Measurements from ENCODE around the gene TAB2.
"Not testable (repeated sequence)": the region's sequence is repeated elsewhere in the genome, so short reads cannot be mapped to it uniquely, and the experiment has no call there.

The TAB2 gene

DNA sequence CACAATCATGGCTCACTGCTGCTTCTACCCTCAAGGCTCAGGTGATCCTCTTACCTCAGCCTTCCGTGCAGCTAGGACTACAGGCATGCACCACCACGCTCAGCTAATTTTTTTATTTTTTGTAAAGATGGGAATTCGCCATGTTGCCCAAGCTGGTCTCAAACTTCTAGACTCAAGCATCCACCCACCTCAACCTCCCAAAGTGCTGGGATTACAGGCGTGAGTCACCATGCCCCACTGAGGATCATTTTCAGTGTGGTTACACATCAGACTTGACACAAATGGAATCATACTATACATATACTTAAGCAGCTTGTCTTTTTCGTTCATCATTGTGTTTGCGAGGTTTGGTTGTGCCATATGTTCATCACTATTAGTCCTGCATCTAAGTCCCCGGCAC lies 140.7 kb downstream of the TAB2 start:
- Histone ChIP-seq H3K4me2 (no peak overlapping the region), H3K27ac (no peak overlapping the region)

GRCh38 chr6:149458806-149459205 lies 141.3 kb downstream of the TAB2 start:
- no peak overlapping the region for H3K27ac ChIP-seq
- H4K20me1 ChIP-seq: peaks cover 58% of the 10 kb centered on the region
- peaks cover 100% of the 10 kb centered on the region for H3K36me3 ChIP-seq
- no peak overlapping the region for H3K4me3 ChIP-seq
- no peak overlapping the region for H3K9ac ChIP-seq
- H3K4me1 ChIP-seq: peaks cover 19% of the 10 kb centered on the region
- H3K4me2 ChIP-seq: no peak overlapping the region
- no peaks in the 10 kb centered on the region for H3K27me3 ChIP-seq
- no peaks in the 10 kb centered on the region for H3K9me3 ChIP-seq
- TF ChIP-seq Cebpa-rat (IDR thresholded peaks at IDR 0.05): no peak

More for the DNA sequence above, 140.7 kb downstream of the TAB2 start:
- peaks cover 23% of the 10 kb centered on the region for H3K4me1 ChIP-seq
- H4K20me1 ChIP-seq: peaks cover 60% of the 10 kb centered on the region
- no peak for TF ChIP-seq Cebpa-rat (IDR thresholded peaks at IDR 0.05)
- H3K4me3 ChIP-seq: no peak overlapping the region
- no peak overlapping the region for H3K9ac ChIP-seq
- peaks cover 100% of the 10 kb centered on the region for H3K36me3 ChIP-seq
- H3K27me3 ChIP-seq: no peaks in the 10 kb centered on the region
- H3K9me3 ChIP-seq: no peaks in the 10 kb centered on the region

DNA sequence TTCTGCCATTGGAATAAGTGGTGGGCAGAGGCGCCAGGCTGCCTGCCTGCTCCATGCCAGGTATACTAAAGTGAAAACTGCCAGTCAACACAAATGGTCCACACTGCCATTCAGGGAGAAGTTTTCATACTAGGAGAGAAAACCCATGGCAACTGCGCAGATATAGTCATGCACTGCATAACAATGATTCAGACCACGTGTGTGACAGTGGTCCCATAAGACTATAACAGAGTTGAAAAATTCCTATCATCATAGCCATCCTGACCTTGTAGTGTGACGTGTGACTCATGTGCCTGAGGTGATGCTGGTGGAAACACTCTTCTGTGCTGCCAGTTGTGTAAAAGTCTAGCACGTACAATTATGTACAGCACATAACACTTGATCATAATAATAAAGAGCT lies 142.2 kb downstream of the TAB2 start:
- Histone ChIP-seq H3K4me2 (no peak overlapping the region), H4K20me1 (peaks cover 58% of the 10 kb centered on the region), H3K27me3 (no peaks in the 10 kb centered on the region), H3K4me3 (no peak overlapping the region), H3K9me3 (no peaks in the 10 kb centered on the region), H3K4me1 (peaks cover 19% of the 10 kb centered on the region), H3K27ac (no peak overlapping the region), H3K36me3 (peaks cover 100% of the 10 kb centered on the region), H3K9ac (no peak overlapping the region)
- no peak for TF ChIP-seq Cebpa-rat (IDR thresholded peaks at IDR 0.05)

- H3K27ac ChIP-seq, H3K4me2 ChIP-seq, H3K4me3 ChIP-seq, H3K9ac ChIP-seq, H3K27me3 ChIP-seq, H3K9me3 ChIP-seq: not testable (repeated sequence)
- peaks cover 19% of the 10 kb centered on the region for H3K4me1 ChIP-seq
- H4K20me1 ChIP-seq: peaks cover 58% of the 10 kb centered on the region
- peaks cover 97% of the 10 kb centered on the region for H3K36me3 ChIP-seq
Observed at GRCh38 chr6:149460249-149460648, 142.7 kb downstream of the TAB2 start.

All from BLaER1 (cell line).